ENCODE results near the gene TREML1.

Gene TREML1

DNA sequence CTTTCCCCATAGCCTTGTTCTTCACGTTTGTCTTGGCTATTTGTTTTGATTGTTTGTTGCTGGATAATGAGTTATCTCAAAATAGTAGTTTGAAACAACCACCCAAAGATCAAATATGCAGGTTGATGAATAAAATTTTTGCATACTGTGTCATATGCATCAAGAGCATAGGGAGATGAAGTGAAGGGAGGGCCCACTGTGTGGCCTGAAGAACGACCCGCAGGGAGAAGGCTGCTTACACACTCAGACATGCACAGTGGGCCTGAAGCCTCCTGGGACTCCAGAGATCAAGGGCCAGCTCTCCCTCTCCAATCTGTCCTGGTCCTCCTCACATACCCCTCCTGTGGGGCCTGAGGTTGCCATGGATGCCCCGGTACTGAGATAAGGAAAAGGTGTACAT is 25.0 kb upstream of the TREML1 start:
- DNase-seq (ENCODE audit: low read depth in 2 of 2, low spot score in 1 of 2): no peak

GRCh38 chr6:41177695-41178094 is 23.5 kb upstream of the TREML1 start:
- DNase-seq (ENCODE audit: low read depth in 2 of 2, low spot score in 1 of 2): no peak

DNA sequence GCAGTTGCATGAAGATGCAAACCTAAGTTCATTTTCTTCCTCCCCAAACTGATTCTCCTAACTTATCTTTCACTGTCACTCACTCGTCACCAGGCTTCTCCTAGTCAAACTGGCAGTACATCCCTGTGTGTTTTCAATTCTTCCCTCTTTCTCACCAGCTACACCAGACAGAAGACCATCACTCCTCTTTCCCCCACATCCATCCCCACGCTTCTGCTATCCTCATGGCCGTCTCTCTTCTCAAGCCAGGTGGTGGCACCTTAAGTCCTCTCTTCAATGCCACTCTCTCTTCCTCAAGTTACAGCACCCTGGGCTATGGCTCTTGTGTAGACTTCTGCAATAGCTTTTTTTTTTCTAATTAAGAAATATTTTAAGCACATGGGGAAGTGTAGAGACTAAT is 23.1 kb upstream of the TREML1 start:
- no peak for DNase-seq (ENCODE audit: low read depth in 2 of 2, low spot score in 1 of 2)

DNA sequence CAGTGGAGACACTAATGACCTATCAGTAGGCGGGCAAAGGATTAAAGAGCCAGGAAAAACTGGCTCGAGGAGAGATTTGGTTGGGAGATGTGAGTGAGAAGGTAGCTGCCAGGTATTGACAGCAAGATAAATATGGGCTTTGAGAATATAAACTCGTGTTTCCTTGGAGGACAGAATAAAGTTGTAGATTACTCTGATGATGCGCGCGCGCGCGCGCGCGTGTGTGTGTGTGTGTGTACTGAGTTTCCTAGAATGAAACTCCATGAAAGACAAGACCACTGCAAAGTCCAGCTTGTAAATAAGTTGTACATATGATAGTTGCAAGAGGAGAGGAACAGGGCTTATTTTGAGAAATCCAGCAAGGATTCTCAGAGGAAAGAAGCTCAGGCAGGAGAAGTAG is 22.0 kb upstream of the TREML1 start:
- DNase-seq (ENCODE audit: low read depth in 2 of 2, low spot score in 1 of 2): no peak

GRCh38 chr6:41175084-41175483 is 20.9 kb upstream of the TREML1 start:
- DNase-seq (ENCODE audit: low read depth in 2 of 2, low spot score in 1 of 2): no peak

GRCh38 chr6:41174610-41175009 is 20.5 kb upstream of the TREML1 start:
- DNase-seq (ENCODE audit: low read depth in 2 of 2, low spot score in 1 of 2): no peak

DNA sequence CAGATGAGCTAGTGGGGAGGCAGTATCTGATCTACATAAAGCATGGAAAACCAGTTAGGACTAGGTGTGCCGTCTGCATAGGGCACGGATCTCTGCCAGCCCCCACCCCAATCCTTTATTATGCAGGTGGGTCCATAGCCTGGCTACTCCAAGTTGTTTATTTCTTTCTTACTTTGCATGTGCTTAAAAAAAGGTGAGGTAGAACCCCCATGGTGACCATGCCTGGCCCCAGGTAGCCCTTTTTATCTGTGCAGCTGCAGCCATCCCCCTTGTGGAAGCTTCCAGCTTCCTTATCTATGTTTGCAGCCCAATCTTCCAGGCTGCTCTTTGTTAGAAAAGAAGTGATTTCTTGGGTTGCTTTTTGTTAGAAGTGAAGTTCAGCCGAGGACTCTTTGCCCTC is 17.8 kb upstream of the TREML1 start:
- DNase-seq (ENCODE audit: low read depth in 2 of 2, low spot score in 1 of 2): no peak

DNA sequence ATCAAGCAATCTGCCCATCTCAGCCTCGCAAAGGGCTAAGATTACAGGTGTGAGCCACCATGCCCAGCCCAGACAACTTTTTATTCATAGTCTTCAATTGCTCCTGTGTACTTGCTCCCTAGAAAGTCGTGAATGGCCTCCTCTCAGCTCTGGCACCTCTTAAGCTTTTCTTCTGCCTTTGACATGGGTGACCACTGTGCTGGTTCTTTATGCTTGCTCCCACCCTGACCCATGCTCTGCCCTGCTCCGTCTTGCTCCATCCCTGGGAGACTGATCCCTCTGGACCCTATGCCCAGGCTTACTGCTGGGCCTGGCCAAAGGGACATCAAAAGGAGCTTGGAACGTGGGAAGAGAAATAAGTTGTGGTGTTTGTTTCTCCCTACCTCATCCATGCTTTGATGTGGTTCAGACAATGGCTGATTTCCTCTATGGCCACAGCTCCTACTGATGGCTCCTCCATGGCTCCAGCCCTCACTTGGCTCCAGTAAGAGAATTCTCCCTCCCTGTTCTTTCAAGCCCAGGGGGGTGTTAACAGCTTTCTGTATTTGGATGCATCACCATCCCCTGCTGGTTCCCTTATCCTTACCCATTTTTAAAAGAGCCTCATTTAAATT is 16.5 kb upstream of the TREML1 start:
- no peak for DNase-seq (ENCODE audit: low read depth in 2 of 2, low spot score in 1 of 2)

GRCh38 chr6:41167173-41167963 is 13.2 kb upstream of the TREML1 start:
- no peak for DNase-seq (ENCODE audit: low read depth in 2 of 2, low spot score in 1 of 2)

DNA sequence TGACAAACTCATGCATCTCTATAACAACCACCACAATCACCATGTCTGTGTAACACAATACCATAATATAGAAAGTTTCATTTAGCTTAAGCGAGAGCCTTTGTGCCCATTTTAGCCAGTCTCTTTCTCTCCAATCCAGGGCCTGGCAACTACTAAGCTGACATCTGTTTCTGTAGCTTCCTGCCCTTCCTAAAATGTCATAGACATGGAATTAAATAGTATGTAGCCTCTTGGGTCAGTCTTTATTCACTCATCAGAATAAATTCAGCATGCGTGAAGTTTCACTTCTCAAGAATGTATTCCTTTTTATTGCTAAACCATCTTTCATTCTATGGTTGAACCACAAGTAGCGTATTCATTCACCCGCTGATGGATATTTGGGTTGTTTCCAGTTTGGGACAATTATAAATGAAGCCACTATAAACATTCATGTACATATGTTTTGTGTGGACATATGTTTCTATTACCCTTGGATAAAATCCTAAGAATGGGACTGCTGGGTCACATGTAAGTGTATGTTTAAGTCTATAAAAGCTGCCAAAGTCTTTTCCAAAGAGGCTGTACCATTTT is 10.5 kb upstream of the TREML1 start:
- no peak for DNase-seq (ENCODE audit: low read depth in 2 of 2, low spot score in 1 of 2)

DNA sequence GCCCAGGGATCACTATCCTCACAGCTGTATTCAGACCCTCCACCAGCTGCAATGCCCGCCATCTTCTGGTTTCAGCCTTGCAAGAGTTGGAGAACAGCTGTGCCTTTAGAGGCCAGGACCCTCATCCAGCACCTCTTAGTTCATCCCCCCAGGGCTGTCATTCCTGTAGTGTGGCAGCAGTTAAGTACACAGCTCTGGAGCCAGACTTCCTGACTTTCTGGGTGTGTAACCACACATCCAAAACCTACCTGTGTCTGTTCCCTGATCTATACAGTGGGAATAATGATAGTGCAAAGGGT is 9.2 kb upstream of the TREML1 start:
- DNase-seq (ENCODE audit: low read depth in 2 of 2, low spot score in 1 of 2): no peak

GRCh38 chr6:41162687-41163418 is 8.7 kb upstream of the TREML1 start, which contains the start of gene TREM2:
TREM2 (minus strand) TSS chr6:41163116; CDS start chr6:41163082, 34 bp downstream.
- DNase-seq (ENCODE audit: low read depth in 2 of 2, low spot score in 1 of 2): no peak

DNA sequence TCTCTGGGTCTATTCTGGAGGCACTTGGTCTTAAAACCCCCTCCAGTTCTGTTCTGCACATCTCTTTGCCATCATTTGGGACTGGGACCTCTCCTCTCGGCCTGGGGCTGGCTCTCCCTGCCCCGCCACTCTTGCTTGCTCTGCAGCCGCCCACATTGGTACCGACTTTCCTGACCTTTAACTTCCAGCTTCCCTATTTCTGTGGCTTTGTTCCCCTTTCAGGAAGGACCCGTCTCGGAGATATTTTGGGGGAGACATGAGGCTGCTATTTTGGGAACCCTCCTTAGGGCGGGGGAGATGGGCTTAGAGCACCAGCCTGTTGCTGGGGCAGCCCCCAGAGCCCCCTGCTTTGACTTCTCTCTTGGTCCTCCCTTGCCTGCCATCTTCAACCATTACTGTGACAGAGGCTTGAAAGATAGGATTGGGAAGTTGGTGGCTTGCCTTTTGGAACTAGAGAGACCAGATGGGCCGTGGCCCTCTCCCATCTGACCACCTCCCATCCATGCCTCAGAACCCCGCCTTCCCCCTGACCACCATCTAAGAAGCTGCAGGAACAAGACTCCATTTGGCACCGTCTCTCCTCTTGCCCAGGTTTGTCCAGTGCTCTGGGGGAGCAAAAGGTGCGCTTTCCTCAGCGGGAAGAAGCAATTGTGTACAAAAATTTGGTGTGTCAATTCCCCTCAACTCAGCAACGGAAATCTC is 7.9 kb upstream of the TREML1 start:
- DNase-seq (ENCODE audit: low read depth in 2 of 2, low spot score in 1 of 2): no peak

- DNase-seq (ENCODE audit: low read depth in 2 of 2, low spot score in 1 of 2): no peak
Observed at GRCh38 chr6:41161380-41161779, 7.2 kb upstream of the TREML1 start.

DNA sequence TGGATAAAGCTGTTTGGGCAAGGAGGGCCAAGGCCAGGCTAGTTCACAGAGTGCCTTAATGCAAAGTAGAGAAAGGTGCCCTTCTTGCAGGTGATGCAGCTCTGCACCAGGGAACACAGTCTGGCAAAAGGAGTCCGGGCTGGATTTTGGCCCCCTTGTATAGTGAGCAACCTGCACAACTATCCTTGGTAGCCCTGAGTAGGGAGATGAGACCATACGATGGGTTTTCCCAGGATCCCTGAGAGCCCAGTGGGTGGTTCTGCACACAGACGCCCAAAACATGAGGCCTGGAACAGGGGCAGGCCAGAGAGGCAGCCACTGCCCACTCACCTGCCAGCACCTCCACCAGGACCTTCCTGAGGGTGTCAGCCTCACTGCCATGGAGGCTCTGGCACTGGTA is 6.8 kb upstream of the TREML1 start:
- no peak for DNase-seq (ENCODE audit: low read depth in 2 of 2, low spot score in 1 of 2)

GRCh38 chr6:41159415-41160082 is 5.4 kb upstream of the TREML1 start:
- DNase-seq (ENCODE audit: low read depth in 2 of 2, low spot score in 1 of 2): no peak

DNA sequence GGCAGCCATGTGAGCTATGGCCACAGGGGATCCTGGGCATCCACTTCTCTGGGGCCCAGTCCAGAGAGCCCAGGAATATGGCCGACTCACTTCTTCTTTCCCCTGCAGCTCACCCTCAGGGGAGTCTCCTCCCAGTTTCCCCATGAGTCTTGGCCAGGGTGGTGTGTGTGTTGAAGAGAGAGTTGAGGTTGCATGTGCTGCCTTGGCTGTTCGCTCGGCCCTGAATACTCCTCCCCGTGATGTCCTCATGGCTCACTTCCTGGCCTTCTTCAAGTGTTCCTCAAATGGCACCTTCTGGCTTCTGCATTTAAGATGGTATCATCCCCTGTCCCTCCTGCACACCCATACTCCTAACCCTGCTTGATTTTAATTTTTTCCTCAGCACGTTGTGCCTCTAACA is 3.2 kb upstream of the TREML1 start:
- DNase-seq (ENCODE audit: low read depth in 2 of 2, low spot score in 1 of 2): no peak

GRCh38 chr6:41156771-41157170 is 2.6 kb upstream of the TREML1 start:
- no peak for DNase-seq (ENCODE audit: low read depth in 2 of 2, low spot score in 1 of 2)

DNA sequence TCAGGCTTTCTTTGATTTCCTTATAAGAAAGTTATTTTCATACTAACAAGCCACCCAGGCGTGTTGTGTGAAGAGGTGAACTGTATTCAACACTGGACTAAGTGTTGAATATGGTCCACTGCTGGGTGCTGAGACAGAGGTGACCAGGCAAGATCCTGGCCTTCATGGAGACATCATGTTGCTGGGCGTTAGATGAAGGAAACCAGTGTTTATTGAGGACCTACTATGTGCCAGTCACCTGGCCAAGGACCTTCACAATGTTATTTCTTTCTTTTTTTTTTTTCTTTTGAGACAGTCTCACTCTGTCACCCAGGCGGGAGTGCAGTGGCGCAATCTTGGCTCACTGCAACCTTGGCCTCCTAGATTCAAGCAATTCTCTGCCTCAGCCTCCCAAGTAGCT is 1.9 kb upstream of the TREML1 start:
- DNase-seq (ENCODE audit: low read depth in 2 of 2, low spot score in 1 of 2): no peak

GRCh38 chr6:41155132-41155805 is 1.1 kb upstream of the TREML1 start:
- DNase-seq (ENCODE audit: low read depth in 2 of 2, low spot score in 1 of 2): no peak
